A549 (cell line): Measurements from ENCODE around the gene TRAK1. TPM values are rescaled to one million over a fixed set of nuclear protein-coding genes. Genes with fewer than 3 reads are reported as not detected.

Experiments used
- ATAC-seq, 2 experiments: fragments of 200-7000 bp in 1 of 2; fragments of >200 bp in 1 of 2; cut with Nextera tagmentation in 1 of 2; cut with Tn5 transposase in 1 of 2; 3 replicates each; pipeline versions ENCODE4 v1.8.0 to v1.9.1; 2018 to 2020; ENCODE audit warnings: mild to moderate bottlenecking in 1 of 2, moderate library complexity in 1 of 2
- CTCF ChIA-PET: fragments of 300-600 bp; sonication (Branson Sonifier 250); formaldehyde crosslinking; extraction: SDS; loops from one replicate; lab custom pipeline; 2021; ENCODE audit warnings: antibody characterized with exemption, inconsistent platforms; lab: Yijun Ruan, JAX
- POLR2A ChIA-PET: fragments of 350-600 bp; formaldehyde crosslinking; extraction: SDS; loops from one replicate; lab custom pipeline; 2021; ENCODE audit warnings: antibody characterized with exemption, inconsistent platforms; lab: Yijun Ruan, JAX
- DNase-seq, 2 experiments: peaks; one replicate each; pipeline versions ENCODE4 v3.0.0 to v3.0.0-alpha.2; 2011 to 2016; ENCODE audit warnings: low read depth in 1 of 2, low spot score in 1 of 2
- FAIRE-seq: peaks from 2 replicates; lab custom pipeline; 2011; peaks lifted over from hg19 to GRCh38; lab: Jason Lieb, UNC
- H3K27ac ChIP-seq, 2 experiments: fragments of >200 bp; sonication (Bioruptor Twin); formaldehyde crosslinking; 3 replicates each; pipeline ENCODE4 v1.5.1; 2016 to 2017
- H3K4me1 ChIP-seq: fragments of >200 bp; sonication (Bioruptor Twin); formaldehyde crosslinking; 3 replicates; pipeline ENCODE4 v1.6.1; 2016
- H3K4me2 ChIP-seq: fragments of >200 bp; sonication (Bioruptor Twin); formaldehyde crosslinking; 3 replicates; pipeline ENCODE4 v1.6.1; 2016
- H3K4me3 ChIP-seq: fragments of >200 bp; sonication (Bioruptor Twin); formaldehyde crosslinking; 3 replicates; pipeline ENCODE4 v1.5.1; 2016
- H3K9me3 ChIP-seq: fragments of >200 bp; sonication (Bioruptor Twin); formaldehyde crosslinking; 3 replicates; pipeline ENCODE4 v1.6.1; 2016
- BCL3 ChIP-seq: fragments of >200 bp; sonication (Bioruptor Twin); formaldehyde crosslinking; IDR thresholded peaks from 3 replicates; pipeline ENCODE4 v1.6.1; 2016
- CEBPB ChIP-seq, 2 experiments: fragments of >200 bp in 1 of 2; sonication (Bioruptor Twin) in 1 of 2; formaldehyde crosslinking in 1 of 2; IDR thresholded peaks; 2 replicates each; pipeline ENCODE4 v1.6.1; 2012 to 2016
- CTCF ChIP-seq: fragments of >200 bp; sonication (Bioruptor Twin); formaldehyde crosslinking; IDR thresholded peaks from 3 replicates; pipeline ENCODE4 v1.5.1; 2016
- EP300 ChIP-seq, 2 experiments: fragments of >200 bp; sonication (Bioruptor Twin); formaldehyde crosslinking; IDR thresholded peaks; 2 replicates in 1 of 2; 3 replicates in 1 of 2; pipeline ENCODE4 v1.6.1; 2016 to 2017
- FOSL2 ChIP-seq, 2 experiments: fragments of 450-650 bp in 1 of 2; fragments of >200 bp in 1 of 2; sonication (Bioruptor Twin) in 1 of 2; formaldehyde crosslinking; IDR thresholded peaks; 2 replicates each; pipeline versions ENCODE4 v1.5.0 to v1.6.1; 2016 to 2020; ENCODE audit warnings: mild to moderate bottlenecking in 1 of 2, moderate library complexity in 1 of 2
- FOXS1 ChIP-seq: fragments of 250-450 bp; sonication (Bioruptor Pico); IDR thresholded peaks from 2 replicates; pipeline ENCODE4 v1.5.0; 2020; ENCODE audit warnings: mild to moderate bottlenecking, moderate library complexity
- HOXB5 ChIP-seq: fragments of 250-450 bp; sonication (Bioruptor Pico); IDR thresholded peaks from 2 replicates; pipeline ENCODE4 v1.5.0; 2020; ENCODE audit warnings: mild to moderate bottlenecking, moderate library complexity
- KDM1A ChIP-seq: fragments of 200-600 bp; sonication (generic); IDR thresholded peaks from 2 replicates; pipeline ENCODE4 v1.6.1; 2016; ENCODE audit warnings: low read depth, mild to moderate bottlenecking
- NFE2L2 ChIP-seq: fragments of 150-350 bp; conservative IDR thresholded peaks from 2 replicates; pipeline ENCODE4 v1.6.1; 2014; ENCODE audit warnings: low read length
- NPAS2 ChIP-seq: fragments of 250-450 bp; sonication (Bioruptor Pico); IDR thresholded peaks from 2 replicates; pipeline ENCODE4 v1.8.0; 2022; ENCODE audit warnings: mild to moderate bottlenecking, moderate library complexity, borderline replicate concordance
- PHF8 ChIP-seq: fragments of 200-600 bp; sonication (generic); IDR thresholded peaks from 2 replicates; pipeline ENCODE4 v1.6.1; 2016; ENCODE audit warnings: low read depth, mild to moderate bottlenecking, antibody characterized with exemption, moderate library complexity, borderline replicate concordance
- POLR2A ChIP-seq: IDR thresholded peaks from 2 replicates; pipeline ENCODE4 v1.6.1; 2012; ENCODE audit warnings: mild to moderate bottlenecking, low read length
- USF2 ChIP-seq: fragments of 450-650 bp; IDR thresholded peaks from 2 replicates; pipeline ENCODE4 v1.6.1; 2014; ENCODE audit warnings: antibody characterized with exemption
- WGBS: methylation state at CpG from one replicate; pipeline ENCODE4 v1.1.6; 2017; ENCODE audit errors: missing lambda C conversion rate; 5-methylcytosine and 5-hydroxymethylcytosine counted together
- polyA plus RNA-seq, 4 experiments: library from polyadenylated mRNA; depleted of rRNA in 3 of 4; stranded (reverse); fragments of >200 nt; fragmentation: RNase III in 1 of 4; extraction: RNeasy Plus Mini Kit Qiagen cat#74134 plus additional on column Dnase treatment in 1 of 4; gene quantifications; 2 replicates in 3 of 4; 3 replicates in 1 of 4; pipeline ENCODE4 v1.2.3, GENCODE V29; 2011 to 2017

Gene TRAK1
- polyA plus RNA-seq, 2 of the 4 experiments (the other 2 are of a cell fraction): 12.2 to 22.3 TPM

- FAIRE-seq: no peak
- TF ChIP-seq CEBPB (IDR thresholded peaks at IDR 0.05) (no peak), EP300 (IDR thresholded peaks at IDR 0.05) (no peak), PHF8 (no peak)
- Histone ChIP-seq H3K9me3 (no peaks in the 10 kb centered on the region), H3K27ac (no peak overlapping the region), H3K4me2 (no peak overlapping the region), H3K4me3 (no peak overlapping the region), H3K4me1 (peaks cover 28% of the 10 kb centered on the region)
- no peak for DNase-seq
- ChIA-PET POLR2A (no interaction called here), CTCF (no interaction called here)
- WGBS: 73% methylated on average over 8 of the region's 8 CpGs
- no peak for ATAC-seq
These were observed 66.7 kb downstream of the TRAK1 start for GRCh38 chr3:42157540-42158538.

GRCh38 chr3:42159147-42159546 lies 68.0 kb downstream of the TRAK1 start:
- Histone ChIP-seq H3K4me1 (peaks cover 30% of the 10 kb centered on the region), H3K27ac (peak overlapping the region in 1 of 2 experiments; percentile 91; a peak in 2 of 6 replicates), H3K4me2 (peak overlapping the region; percentile 90), H3K4me3 (peak overlapping the region; percentile 42; the same call in 2 of the 3 replicates), H3K9me3 (no peaks in the 10 kb centered on the region)
- ATAC-seq: peak in 1 of 2 experiments; percentile 25; a peak in 3 of 6 replicates
- TF ChIP-seq NFE2L2: no peak
- TF ChIP-seq FOXS1: no peak
- 69% methylated on average over 6 of the region's 8 CpGs for WGBS
- FAIRE-seq: no peak
- ChIA-PET CTCF (interaction anchor here (0.6 kb wide), 1 partner anchor 35 kb away, joined by 3 read pairs; no protein-coding TSS in a partner anchor), POLR2A (interaction anchor here (1.2 kb wide), 1 partner anchor 29 kb away, joined by 6 read pairs; no protein-coding TSS in a partner anchor)
- DNase-seq: no peak

- ATAC-seq (peak; percentile 97 to 99), DNase-seq (peak; percentile 64 to 81), FAIRE-seq (no peak)
- WGBS: 6% methylated on average over 8 of the region's 16 CpGs
- Histone ChIP-seq H3K4me3 (peak overlapping the region; percentile 42), H3K9me3 (no peaks in the 10 kb centered on the region), H3K4me1 (peaks cover 37% of the 10 kb centered on the region), H3K4me2 (peak overlapping the region; percentile 90), H3K27ac (peak overlapping the region; percentile 72 to 91)
- TF ChIP-seq FOXS1: no peak
- 0 out of 3 replicates have a peak, but pooled peaks have one; percentile 23 for TF ChIP-seq BCL3
- TF ChIP-seq NFE2L2: no peak
- peak; percentile 8; the same call in 1 of the 2 replicates for TF ChIP-seq POLR2A
- ChIA-PET CTCF (interaction anchor here (1.0 kb wide), 1 partner anchor 30 kb away, joined by 4 read pairs; no protein-coding TSS in a partner anchor), POLR2A (interaction anchor here (0.6 to 1.2 kb wide), 3 partner anchors 30 to 1678 kb away, joined by 4 to 8 read pairs (median 6); no protein-coding TSS in a partner anchor)
These were observed 68.7 kb downstream of the TRAK1 start for GRCh38 chr3:42159706-42160472.

- H3K4me3 ChIP-seq: 0 out of 3 replicates have a peak overlapping the region, but pooled peaks have one; percentile 42
- H3K4me1 ChIP-seq: peaks cover 38% of the 10 kb centered on the region
- H3K9me3 ChIP-seq: no peaks in the 10 kb centered on the region
- POLR2A ChIA-PET: no interaction called here
- FAIRE-seq (no peak), ATAC-seq (no peak), DNase-seq (no peak)
- WGBS: 70% methylated on average over 6 of the region's 6 CpGs
- peak overlapping the region; percentile 90 for H3K4me2 ChIP-seq
- CTCF ChIA-PET: interaction anchor here (0.6 kb wide), 1 partner anchor 20 kb away, joined by 3 read pairs; no protein-coding TSS in a partner anchor
- H3K27ac ChIP-seq: peak overlapping the region; percentile 72 to 91; a peak in 5 of 6 replicates
- no peak for TF ChIP-seq FOSL2 (IDR thresholded peaks at IDR 0.05)
- TF ChIP-seq FOSL2 (CRISPR knock-in tag; IDR thresholded peaks at IDR 0.05): no peak
- no peak for TF ChIP-seq HOXB5 (CRISPR knock-in tag)
- TF ChIP-seq KDM1A: no peak
- TF ChIP-seq NPAS2: no peak
- no peak for TF ChIP-seq USF2
- TF ChIP-seq CTCF: no peak
These were observed 70.1 kb downstream of the TRAK1 start for GRCh38 chr3:42161050-42161935.
